A204.1 (cell line): Measurements from ENCODE around the gene NMRAL1.

Source experiments
- FAIRE-seq: peaks from 2 replicates; lab custom pipeline; 2012; peaks lifted over from hg19 to GRCh38; lab: Jason Lieb, UNC

NMRAL1 gene

GRCh38 chr16:4426021-4426684, 48.3 kb downstream of the NMRAL1 start:
- FAIRE-seq: no peak

- FAIRE-seq: no peak
These were observed 48.9 kb downstream of the NMRAL1 start, which contains the start of gene DNAJA3 for GRCh38 chr16:4425378-4426020. DNAJA3 (plus strand) TSS chr16:4425868; CDS start chr16:4425882, 14 bp downstream.

- FAIRE-seq: no peak
These were observed 53.8 kb downstream of the NMRAL1 start for GRCh38 chr16:4420505-4421105.

- FAIRE-seq: no peak
These were observed 54.9 kb downstream of the NMRAL1 start for GRCh38 chr16:4419402-4419959.

GRCh38 chr16:4416200-4417032, 58.0 kb downstream of the NMRAL1 start, which contains the start of gene CORO7:
CORO7 (minus strand) TSS chr16:4416596; CDS start chr16:4416518, 78 bp downstream.
- no peak for FAIRE-seq

GRCh38 chr16:4415538-4416199, 58.8 kb downstream of the NMRAL1 start:
- FAIRE-seq: no peak

GRCh38 chr16:4414187-4414917, 60.1 kb downstream of the NMRAL1 start:
- FAIRE-seq: no peak

- FAIRE-seq: no peak
These were observed 61.6 kb downstream of the NMRAL1 start for GRCh38 chr16:4412854-4413253.

GRCh38 chr16:4412159-4412558, 62.3 kb downstream of the NMRAL1 start:
- FAIRE-seq: no peak
